C4-2B (cell line): ENCODE measurements around the gene RGS17.

Experiments
- CTCF ChIP-seq: fragments of 450-650 bp; conservative IDR thresholded peaks from 2 replicates; pipeline ENCODE4 v1.5.1; 2017; ENCODE audit warnings: mild to moderate bottlenecking
- ZFX ChIP-seq: fragments of 450-650 bp; IDR thresholded peaks from 2 replicates; pipeline ENCODE4 v1.6.1; 2017

- TF ChIP-seq CTCF (no peak), ZFX (no peak)
These were observed 19.8 kb upstream of the RGS17 start for GRCh38 chr6:153150752-153151440.
